Heart right ventricle (tissue), 16 donors: Measurements from ENCODE around the gene CDK11B. TPM values are rescaled to one million over a fixed set of nuclear protein-coding genes. Genes with fewer than 3 reads are reported as not detected.
A peak's percentile ranks its signal among the peaks of the same experiment; 100 is the strongest.

Source experiments
- ATAC-seq, 8 donors: fragments of 200-7000 bp; cut with Tn5 transposase; one replicate each; pipeline ENCODE4 v1.9.1; 2020; ENCODE audit warnings: mild to moderate bottlenecking in 8 of 8, moderate library complexity in 8 of 8, moderate number of reproducible peaks in 1 of 8
- DNase-seq, 2 donors: peaks; one replicate each; pipeline ENCODE4 v3.0.0-alpha.2; 2020
- H3K27ac ChIP-seq, 10 donors: fragments of 200-600 bp; sonication (generic) in 2 of 10; one replicate each; pipeline versions ENCODE4 v1.5.0 to v1.8.0; 2020 to 2022; ENCODE audit warnings: mild to moderate bottlenecking in 3 of 10
- H3K27me3 ChIP-seq, 7 donors: fragments of 200-600 bp; one replicate each; pipeline ENCODE4 v1.8.0; 2021 to 2022; ENCODE audit warnings: mild to moderate bottlenecking in 2 of 7
- H3K36me3 ChIP-seq, 9 donors: fragments of 200-600 bp; sonication (generic) in 1 of 9; one replicate each; pipeline versions ENCODE4 v1.5.0 to v1.8.0; 2020 to 2022; ENCODE audit warnings: mild to moderate bottlenecking in 2 of 9
- H3K4me1 ChIP-seq, 9 donors: fragments of 200-600 bp; sonication (generic) in 1 of 9; one replicate each; pipeline versions ENCODE4 v1.5.0 to v1.8.0; 2020 to 2022; ENCODE audit warnings: mild to moderate bottlenecking in 4 of 9
- H3K4me3 ChIP-seq, 10 donors: fragments of 200-600 bp; sonication (generic) in 2 of 10; one replicate each; pipeline versions ENCODE4 v1.5.0 to v1.8.0; 2020 to 2022; ENCODE audit warnings: mild to moderate bottlenecking in 7 of 10, moderate library complexity in 2 of 10
- H3K9me3 ChIP-seq, 11 donors: fragments of 200-600 bp in 10 of 11; sonication (generic) in 2 of 11; one replicate each; pipeline versions ENCODE4 v1.5.0 to v1.8.0; 2013 to 2022; ENCODE audit warnings: mild to moderate bottlenecking in 2 of 11, control low read depth in 1 of 11, moderate library complexity in 1 of 11
- CTCF ChIP-seq, 9 donors: fragments of 200-600 bp; sonication (generic) in 2 of 9; IDR thresholded peaks; one replicate each; pipeline versions ENCODE4 v1.5.0 to v1.8.0; 2021 to 2022; ENCODE audit warnings: antibody characterized with exemption in 9 of 9, mild to moderate bottlenecking in 5 of 9, moderate library complexity in 1 of 9
- WGBS, 2 donors: extraction: QIAGEN DNeasy Blood & Tissue Kit; methylation state at CpG; one replicate each; pipeline ENCODE4 v1.1.7; 2013; ENCODE audit warnings: inconsistent platforms in 1 of 2; 5-methylcytosine and 5-hydroxymethylcytosine counted together
- intact Hi-C, 10 donors: fragments of 100-400 bp; cut with DNase I; formaldehyde crosslinking; loops; one replicate each; pipeline versions ENCODE4 v1.11.1 to v1.14.2; 2022
- polyA plus RNA-seq, 2 donors: library from polyadenylated mRNA; stranded (reverse); fragments of 200-250 nt; gene quantifications; one replicate each; pipeline ENCODE4 v1.2.3, GENCODE V29; 2013
- total RNA-seq, 10 donors: library from RNA; stranded (reverse); fragmentation: NEBNext Ultra II Directional in 3 of 10; extraction: Animal tissue kit (Norgen Biotek cat#: 25700) in 3 of 10; gene quantifications; one replicate each; pipeline versions ENCODE4 v1.2.1 to v1.2.4, GENCODE V29; 2021 to 2023
- donor health status: Arrhythmogenic right ventricular cardiomyopathy.
- donor health status: ischemic (EF 13 %, LVEDD 7.1; RV severe dilation, severe dysfunction).
- donor health status: healthy with polysubstance abuse.
- donor health status: DM: no; HTN: yes; CAD: no.
- donor health status: DM: no; HTN: no; CAD: no.
- donor health status: ischemic (EF 25% LVEDD 6.9; RV normal size, moderate dysfunction).
- donor health status: ischemic (EF 25% LVEDD 5.7; RV mildly dilated, moderate dysfunction).
- donor health status: healthy.
- donor health status: DM: yes; HTN: yes; CAD: no.
- donor health status: Ischemic cardiomyopathy.
- donor health status: ischemic (EF 35%, LVEDD 5.7; RV mildly dilated, moderate dysfunction).
- donor health status: nonischemic (EF 11% LVEDD 7.7; RV severe dilation, severe dysfunction).
- donor health status: DM: yes; HTN: yes; CAD: no.
- donor health status: PGD.
- donor health status: ischemic (EF 29% LVEDD 5.4; RV normal size, mild dysfunction).
- donor health status: nonischemic (EF 23%, LVEDD 6.1; RV moderate dilation, normal function).

The CDK11B gene
- total and polyA plus RNA-seq, 12 donors: 20.9 to 34.1 (median 24.2) TPM

GRCh38 chr1:1599935-1600860, 58.6 kb downstream of the CDK11B start, which contains the start of gene FNDC10:
Gene FNDC10 (minus strand): TSS chr1:1600135. CDS start chr1:1600015, 120 bp downstream.
- peak in 1 of 2 donors; percentile 10 for DNase-seq
- ATAC-seq: no peak
- 3 to 4% methylated on average over 67 to 108 of the region's 125 CpGs for WGBS, 2 donors
- intact Hi-C loops: no loop called here
- TF ChIP-seq CTCF (IDR thresholded peaks at IDR 0.05): no peak
- H3K36me3 ChIP-seq: no peaks in the 10 kb centered on the region
- peaks cover 0 to 30% (median 14%) of the 10 kb centered on the region in 9 donors for H3K4me1 ChIP-seq
- no peaks in the 10 kb centered on the region for H3K9me3 ChIP-seq
- peak within 1 kb of the TSS in 9 of 10 donors; percentile 31 to 54 (median 44) for H3K4me3 ChIP-seq
- H3K27ac ChIP-seq: no peak within 1 kb of the TSS
- peaks cover 13 to 66% (median 49%) of the 10 kb centered on the region in 7 donors for H3K27me3 ChIP-seq

- 7 to 9% methylated on average over 96 to 109 of the region's 111 CpGs for WGBS, 2 donors
- Histone ChIP-seq H3K4me1 (peaks cover 0 to 30% (median 14%) of the 10 kb centered on the region in 9 donors), H3K27ac (no peak overlapping the region), H3K4me3 (peak overlapping the region in 8 of 10 donors; percentile 7 to 43 (median 25)), H3K27me3 (peaks cover 13 to 66% (median 49%) of the 10 kb centered on the region in 7 donors), H3K36me3 (no peaks in the 10 kb centered on the region), H3K9me3 (no peaks in the 10 kb centered on the region)
- intact Hi-C loops: no loop called here
- TF ChIP-seq CTCF (IDR thresholded peaks at IDR 0.05): peak in 2 of 9 donors; percentile 11 to 19
- ATAC-seq: peak in 1 of 8 donors; percentile 36
- peak in 1 of 2 donors; percentile 30 for DNase-seq
Observed at GRCh38 chr1:1599030-1599934, 59.5 kb downstream of the CDK11B start.

GRCh38 chr1:1598720-1599029, 60.1 kb downstream of the CDK11B start:
- no peaks in the 10 kb centered on the region for H3K9me3 ChIP-seq
- no peaks in the 10 kb centered on the region for H3K36me3 ChIP-seq
- intact Hi-C loops: no loop called here
- DNase-seq (no peak), ATAC-seq (no peak)
- peaks cover 13 to 66% (median 49%) of the 10 kb centered on the region in 7 donors for H3K27me3 ChIP-seq
- H3K4me1 ChIP-seq: peaks cover 0 to 30% (median 14%) of the 10 kb centered on the region in 9 donors
- WGBS, 2 donors: 73 to 85% methylated on average over 13 of the region's 13 CpGs
- no peak overlapping the region for H3K4me3 ChIP-seq
- no peak overlapping the region for H3K27ac ChIP-seq
- TF ChIP-seq CTCF (IDR thresholded peaks at IDR 0.05): no peak
